Esophagus squamous epithelium (tissue), 4 donors: ENCODE results near the gene NR6A1.

ENCODE experiments used
- CTCF ChIP-seq, 6 experiments: fragments of 450-650 bp in 4 of 6; fragments of 200-600 bp in 2 of 6; sonication (generic) in 2 of 6; IDR thresholded peaks; one replicate each; pipeline ENCODE4 v1.5.1; 2016 to 2019; ENCODE audit warnings: antibody characterized with exemption in 6 of 6, mild to moderate bottlenecking in 4 of 6, moderate library complexity in 4 of 6
- POLR2A ChIP-seq, 4 donors: fragments of 450-650 bp; IDR thresholded peaks; one replicate each; pipeline ENCODE4 v1.6.1; 2017; ENCODE audit warnings: antibody characterized with exemption in 4 of 4, mild to moderate bottlenecking in 4 of 4, moderate library complexity in 3 of 4

GRCh38 chr9:124491049-124491975 lies 279.8 kb downstream of the NR6A1 start:
- no peak for TF ChIP-seq POLR2A (IDR thresholded peaks at IDR 0.05)
- TF ChIP-seq CTCF (IDR thresholded peaks at IDR 0.05), result no peak
